ENCODE data around the gene BTBD17.

DNA sequence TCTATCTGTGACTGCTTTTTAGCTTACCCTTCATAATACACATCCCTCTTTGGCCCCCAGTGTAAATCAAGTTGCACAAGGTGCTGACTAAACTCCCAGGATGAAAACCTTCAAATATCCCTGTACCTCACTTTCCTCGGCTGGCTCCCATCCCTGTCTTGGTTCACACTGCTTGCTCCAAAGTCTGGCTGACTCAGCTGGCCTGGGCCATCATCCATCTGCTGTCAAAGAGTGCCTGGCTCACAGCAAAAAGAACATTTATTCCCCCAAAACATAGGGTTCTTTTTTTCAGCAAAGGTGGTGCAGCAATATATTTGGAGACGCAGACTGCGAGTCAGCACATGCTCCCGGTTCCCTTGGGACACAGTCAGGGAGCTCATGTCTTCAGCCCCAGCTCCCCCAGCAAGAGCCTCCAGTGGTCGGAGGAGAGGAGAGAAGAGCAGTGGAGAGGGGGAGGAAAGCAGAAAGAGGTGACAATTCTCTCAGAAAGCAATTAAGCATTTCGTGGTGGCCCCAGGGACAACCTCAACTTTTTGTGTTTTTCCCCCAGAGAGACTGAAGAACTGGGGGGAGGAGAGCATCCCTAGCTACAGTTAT lies 31.8 kb upstream of the BTBD17 start:
- TF ChIP-seq, protein P1, sequence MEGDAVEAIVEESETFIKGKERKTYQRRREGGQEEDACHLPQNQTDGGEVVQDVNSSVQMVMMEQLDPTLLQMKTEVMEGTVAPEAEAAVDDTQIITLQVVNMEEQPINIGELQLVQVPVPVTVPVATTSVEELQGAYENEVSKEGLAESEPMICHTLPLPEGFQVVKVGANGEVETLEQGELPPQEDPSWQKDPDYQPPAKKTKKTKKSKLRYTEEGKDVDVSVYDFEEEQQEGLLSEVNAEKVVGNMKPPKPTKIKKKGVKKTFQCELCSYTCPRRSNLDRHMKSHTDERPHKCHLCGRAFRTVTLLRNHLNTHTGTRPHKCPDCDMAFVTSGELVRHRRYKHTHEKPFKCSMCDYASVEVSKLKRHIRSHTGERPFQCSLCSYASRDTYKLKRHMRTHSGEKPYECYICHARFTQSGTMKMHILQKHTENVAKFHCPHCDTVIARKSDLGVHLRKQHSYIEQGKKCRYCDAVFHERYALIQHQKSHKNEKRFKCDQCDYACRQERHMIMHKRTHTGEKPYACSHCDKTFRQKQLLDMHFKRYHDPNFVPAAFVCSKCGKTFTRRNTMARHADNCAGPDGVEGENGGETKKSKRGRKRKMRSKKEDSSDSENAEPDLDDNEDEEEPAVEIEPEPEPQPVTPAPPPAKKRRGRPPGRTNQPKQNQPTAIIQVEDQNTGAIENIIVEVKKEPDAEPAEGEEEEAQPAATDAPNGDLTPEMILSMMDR (IDR thresholded peaks at IDR 0.05 in 2 of 3, conservative IDR thresholded peaks at IDR 0.05 in 1 of 3; ENCODE audit: borderline replicate concordance in 1 of 3, insufficient read depth in 1 of 3, low read depth in 2 of 3, low read length in 2 of 3): no peak
- TF ChIP-seq CEBPB (IDR thresholded peaks at IDR 0.05; ENCODE audit: low read depth) (no peak), JUND (IDR thresholded peaks at IDR 0.05) (no peak), POLR2A (IDR thresholded peaks at IDR 0.05; ENCODE audit: borderline replicate concordance, extremely low read depth, insufficient read depth, insufficient read length) (no peak), MAX (IDR thresholded peaks at IDR 0.05) (no peak), TCF7L2 (IDR thresholded peaks at IDR 0.05; ENCODE audit: borderline replicate concordance, extremely low read depth, insufficient read depth, insufficient read length) (no peak), EZH2 (IDR thresholded peaks at IDR 0.05) (no peak), POLR2AphosphoS5 (IDR thresholded peaks at IDR 0.05; ENCODE audit: low read depth, low read length) (no peak), SRF (IDR thresholded peaks at IDR 0.05; ENCODE audit: low read depth) (no peak), REST (IDR thresholded peaks at IDR 0.05; ENCODE audit: low read depth) (no peak), SIN3A (IDR thresholded peaks at IDR 0.05; ENCODE audit: low read depth) (no peak), RAD21 (IDR thresholded peaks at IDR 0.05; ENCODE audit: low read depth) (no peak), ELF1 (IDR thresholded peaks at IDR 0.05; ENCODE audit: borderline replicate concordance, low read depth) (no peak)
- TF ChIP-seq, protein P2, sequence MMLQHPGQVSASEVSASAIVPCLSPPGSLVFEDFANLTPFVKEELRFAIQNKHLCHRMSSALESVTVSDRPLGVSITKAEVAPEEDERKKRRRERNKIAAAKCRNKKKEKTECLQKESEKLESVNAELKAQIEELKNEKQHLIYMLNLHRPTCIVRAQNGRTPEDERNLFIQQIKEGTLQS (IDR thresholded peaks at IDR 0.05): no peak

Measured in HCT116 (cell line).